C4-2B (cell line): ENCODE measurements around the gene NR1H4.

Experiments used
- ZFX ChIP-seq: fragments of 450-650 bp; IDR thresholded peaks from 2 replicates; pipeline ENCODE4 v1.6.1; 2017
- TF ChIP-seq, protein P1 (sequence below): fragments of 450-650 bp; conservative IDR thresholded peaks from 2 replicates; pipeline ENCODE4 v1.5.1; 2017; ENCODE audit warnings: mild to moderate bottlenecking

DNA sequence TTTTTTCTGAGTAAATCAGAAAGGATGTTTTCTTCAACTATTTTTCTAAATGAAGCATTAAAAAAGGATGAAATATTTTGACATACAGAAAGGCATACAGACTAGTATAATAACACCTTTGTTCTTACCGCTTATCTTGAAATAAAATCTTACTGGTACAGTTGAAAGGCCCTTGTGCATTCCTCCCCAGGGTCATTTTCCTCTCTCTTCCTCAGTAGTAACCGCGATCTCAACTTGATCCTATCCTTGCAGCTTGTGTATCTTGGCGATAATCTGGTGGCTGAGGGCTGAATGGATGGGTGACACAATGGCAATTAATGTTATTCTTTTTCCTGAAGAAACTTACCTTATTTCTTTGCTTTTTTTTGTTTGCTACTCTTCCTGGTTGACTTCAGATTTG, 118.3 kb downstream of the NR1H4 start:
- TF ChIP-seq, protein P1, sequence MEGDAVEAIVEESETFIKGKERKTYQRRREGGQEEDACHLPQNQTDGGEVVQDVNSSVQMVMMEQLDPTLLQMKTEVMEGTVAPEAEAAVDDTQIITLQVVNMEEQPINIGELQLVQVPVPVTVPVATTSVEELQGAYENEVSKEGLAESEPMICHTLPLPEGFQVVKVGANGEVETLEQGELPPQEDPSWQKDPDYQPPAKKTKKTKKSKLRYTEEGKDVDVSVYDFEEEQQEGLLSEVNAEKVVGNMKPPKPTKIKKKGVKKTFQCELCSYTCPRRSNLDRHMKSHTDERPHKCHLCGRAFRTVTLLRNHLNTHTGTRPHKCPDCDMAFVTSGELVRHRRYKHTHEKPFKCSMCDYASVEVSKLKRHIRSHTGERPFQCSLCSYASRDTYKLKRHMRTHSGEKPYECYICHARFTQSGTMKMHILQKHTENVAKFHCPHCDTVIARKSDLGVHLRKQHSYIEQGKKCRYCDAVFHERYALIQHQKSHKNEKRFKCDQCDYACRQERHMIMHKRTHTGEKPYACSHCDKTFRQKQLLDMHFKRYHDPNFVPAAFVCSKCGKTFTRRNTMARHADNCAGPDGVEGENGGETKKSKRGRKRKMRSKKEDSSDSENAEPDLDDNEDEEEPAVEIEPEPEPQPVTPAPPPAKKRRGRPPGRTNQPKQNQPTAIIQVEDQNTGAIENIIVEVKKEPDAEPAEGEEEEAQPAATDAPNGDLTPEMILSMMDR: no peak
- no peak for TF ChIP-seq ZFX
